HG03575 (cell line): ENCODE measurements around the gene ASMTL.
"Not testable (repeated sequence)": the region's sequence is repeated elsewhere in the genome, so short reads cannot be mapped to it uniquely, and the experiment has no call there.

Experiments used
- ATAC-seq: cut with Tn5 transposase; IDR thresholded peaks from one replicate; pipeline ENCODE4 v1.9.1; 2021; ENCODE audit not compliant: unreplicated experiment, insufficient number of reproducible peaks, low FRiP score; ENCODE audit errors: extremely low read depth

ASMTL gene

GRCh38 chrX:1419545-1420355 lies 33.0 kb downstream of the ASMTL start:
- ATAC-seq = no peak

DNA sequence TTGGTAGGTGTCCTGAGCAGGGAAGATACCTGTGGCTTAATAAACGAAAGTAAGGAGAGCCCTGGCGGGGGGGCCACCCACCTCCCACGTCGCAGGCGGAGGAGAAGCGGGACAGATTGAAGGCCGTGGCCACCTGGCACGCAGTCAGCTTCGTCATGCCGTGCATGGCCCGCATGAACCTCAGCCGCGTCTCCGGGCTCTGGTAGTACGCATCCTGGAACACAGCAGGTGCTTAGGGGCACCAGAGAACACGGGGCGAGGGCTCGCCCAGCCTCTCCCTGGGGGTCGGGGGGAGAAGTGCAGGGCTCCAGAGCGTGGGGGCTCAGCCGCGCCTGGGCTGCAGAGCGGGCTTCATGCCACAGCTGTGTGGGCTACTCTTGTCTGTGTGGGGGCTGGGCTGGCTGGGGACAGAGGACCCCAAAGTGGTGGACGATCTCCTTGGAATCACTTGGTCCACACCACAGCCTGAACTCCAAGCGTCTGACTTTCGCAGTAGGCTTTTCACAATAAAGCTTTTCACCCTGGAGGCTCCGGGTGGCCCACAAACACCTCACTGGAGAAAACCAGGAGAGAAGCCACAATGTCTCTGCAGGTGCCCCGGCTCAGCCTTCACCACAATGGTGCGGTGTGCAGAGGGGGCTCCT lies 33.7 kb downstream of the ASMTL start:
- no peak for ATAC-seq

GRCh38 chrX:1417921-1418771 lies 34.6 kb downstream of the ASMTL start:
- no peak for ATAC-seq

DNA sequence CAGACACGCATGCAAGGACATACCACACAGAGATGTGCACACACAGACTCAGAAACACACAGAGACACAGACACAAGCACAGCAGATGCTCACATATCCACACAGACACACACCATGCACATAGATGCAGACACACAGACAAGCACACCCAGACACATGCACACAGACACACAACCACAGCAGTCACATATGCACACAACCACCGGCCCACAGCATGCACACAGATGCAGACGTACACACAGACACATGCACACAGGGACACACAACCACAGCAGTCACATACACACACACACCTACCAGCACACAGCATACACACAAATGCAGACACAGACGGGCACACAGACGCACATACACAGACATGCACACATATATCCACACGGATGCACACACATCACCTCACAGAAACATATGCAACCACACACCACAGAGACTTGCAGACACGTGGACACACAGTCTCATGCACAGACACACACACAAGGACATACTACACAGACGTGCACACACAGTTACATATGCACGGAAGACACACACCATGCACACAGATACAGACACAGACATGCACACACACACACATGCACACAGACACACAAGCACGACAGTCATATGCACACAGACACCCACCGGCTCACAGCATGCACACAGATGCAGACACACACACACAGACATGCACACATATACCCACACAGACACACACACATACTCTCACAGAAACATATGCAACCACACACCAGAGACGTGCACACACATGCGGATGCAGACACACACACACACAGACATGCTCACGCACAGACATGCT lies 35.5 kb downstream of the ASMTL start:
- ATAC-seq = no peak

DNA sequence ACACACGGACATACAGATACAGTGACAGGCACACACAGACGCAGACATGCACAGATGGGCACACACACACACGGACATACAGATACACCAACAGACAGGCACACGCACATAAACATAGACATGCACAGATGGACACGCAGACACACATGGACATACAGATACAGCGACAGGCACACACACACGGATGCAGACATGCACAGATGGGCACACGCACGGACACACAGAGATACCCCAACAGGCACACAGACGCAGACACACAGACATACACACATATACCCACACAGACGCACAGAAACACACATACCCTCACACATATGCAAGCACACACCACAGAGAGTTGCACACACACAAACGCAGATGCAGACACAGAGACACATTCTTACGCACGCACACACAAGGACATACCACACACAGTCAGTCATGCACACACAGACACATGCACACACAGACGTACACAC lies 36.4 kb downstream of the ASMTL start:
- no peak for ATAC-seq

- no peak for ATAC-seq
Measured at GRCh38 chrX:1412551-1413161, 40.1 kb downstream of the ASMTL start.

DNA sequence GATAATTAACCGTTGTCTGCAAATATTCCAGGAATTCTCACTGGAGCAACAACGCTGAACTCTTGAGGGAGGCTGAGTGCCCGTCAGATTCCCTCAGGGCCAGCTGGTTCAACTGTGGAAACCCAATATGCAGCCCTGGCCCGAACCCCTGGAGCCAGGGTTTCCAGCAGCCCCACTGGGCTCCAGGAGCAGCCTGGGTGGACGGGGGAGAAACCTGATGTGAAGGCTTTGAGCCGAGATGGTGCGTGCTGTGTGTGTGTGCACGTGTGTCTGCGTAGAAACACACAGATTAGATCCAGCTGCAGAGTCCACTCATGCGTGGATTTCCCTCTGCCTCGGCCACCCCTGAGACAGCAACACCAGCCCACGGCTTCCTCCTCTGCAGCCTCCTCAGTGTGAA lies 41.4 kb downstream of the ASMTL start:
- no peak for ATAC-seq

DNA sequence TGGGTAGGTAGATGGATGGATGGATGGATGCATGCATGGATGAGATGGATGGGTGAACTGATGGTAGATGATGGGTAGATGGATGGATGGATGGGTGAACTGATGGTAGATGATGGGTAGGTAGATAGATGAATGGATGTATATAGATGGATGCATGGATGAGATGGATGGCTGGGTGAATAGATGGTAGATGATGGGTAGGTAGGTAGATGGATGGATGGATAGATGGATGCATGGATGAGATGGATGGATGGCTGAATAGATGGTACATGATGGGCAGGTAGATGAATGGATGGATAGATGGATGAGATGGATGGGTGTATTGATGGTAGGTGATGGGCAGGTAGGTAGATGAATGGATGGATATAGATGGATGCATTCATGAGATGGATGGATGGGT lies 45.7 kb downstream of the ASMTL start:
- ATAC-seq = no peak

GRCh38 chrX:1405769-1406168 lies 46.9 kb downstream of the ASMTL start:
- ATAC-seq = not testable (repeated sequence)

GRCh38 chrX:1403867-1404266 lies 48.8 kb downstream of the ASMTL start:
- not testable (repeated sequence) for ATAC-seq

GRCh38 chrX:1403228-1403627 lies 49.5 kb downstream of the ASMTL start:
- ATAC-seq = no peak

- ATAC-seq = no peak
Measured at GRCh38 chrX:1401611-1402430, 50.9 kb downstream of the ASMTL start.

DNA sequence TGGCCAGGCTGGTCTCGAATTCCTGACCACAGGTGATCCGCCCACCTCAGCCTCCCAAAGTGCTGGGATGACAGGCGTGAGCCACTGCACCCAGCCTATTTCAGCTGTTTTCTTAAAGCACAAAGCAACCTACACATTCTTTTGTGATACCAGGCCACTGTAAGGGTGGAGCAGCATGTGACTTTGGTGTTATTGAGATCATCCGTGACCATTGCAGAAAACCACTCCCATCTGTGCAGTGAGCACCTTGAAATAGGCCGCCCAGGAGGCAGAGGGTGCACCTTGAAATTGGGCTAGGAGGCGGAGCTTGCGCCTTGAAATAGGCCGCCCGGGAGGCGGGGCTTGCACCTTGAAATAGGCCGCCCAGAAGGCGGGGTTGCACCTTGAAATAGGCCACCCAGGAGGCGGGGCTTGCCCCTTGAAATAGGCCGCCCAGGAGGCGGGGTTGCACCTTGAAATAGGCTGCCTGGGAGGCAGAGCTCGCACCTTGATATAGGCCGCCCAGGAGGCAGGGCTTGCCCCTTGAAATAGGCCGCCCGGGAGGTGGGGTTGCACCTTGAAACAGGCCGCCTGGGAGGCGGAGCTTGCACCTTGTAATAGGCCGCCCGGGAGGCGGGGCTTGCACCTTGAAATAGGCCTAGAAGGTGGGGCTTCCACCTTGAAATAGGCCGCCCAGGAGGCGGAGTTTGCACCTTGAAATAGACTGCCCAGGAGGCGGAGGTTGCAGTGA lies 51.8 kb downstream of the ASMTL start:
- no peak for ATAC-seq

DNA sequence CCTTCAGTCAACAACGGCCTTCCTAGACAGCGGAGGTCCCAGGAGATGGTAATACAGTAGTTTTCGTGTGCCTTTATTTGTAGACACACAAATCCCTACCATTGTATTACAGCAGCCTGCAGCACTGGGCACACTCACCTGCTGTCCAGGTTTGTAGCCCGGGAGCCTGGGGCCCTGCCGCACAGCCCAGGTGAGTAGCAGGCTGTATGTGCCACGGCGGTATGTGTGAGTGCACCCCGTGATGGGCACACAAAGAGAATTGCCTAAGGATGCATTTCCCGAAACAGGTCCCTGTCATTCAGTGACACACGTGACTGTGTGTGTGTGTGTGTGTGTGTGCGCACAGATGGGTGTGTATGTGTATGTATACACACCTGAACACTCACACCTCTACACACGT lies 52.7 kb downstream of the ASMTL start:
- ATAC-seq = no peak

- no peak for ATAC-seq
Measured at GRCh38 chrX:1398431-1399340, 54.0 kb downstream of the ASMTL start.
